Stimulated activated CD4-positive, alpha-beta T cell treated with anti-CD3 and anti-CD28 coated beads, Interleukin-15, amount 100 ng/mL, for 1 hour (primary cell): Measurements from ENCODE around the gene LRRC18.

Experiments
- DNase-seq, 2 donors: peaks; one replicate each; pipeline ENCODE4 v3.0.0-alpha.2; 2020; ENCODE audit warnings: low read depth in 1 of 2, low spot score in 1 of 2

LRRC18 gene

GRCh38 chr10:48913674-48914073 lies 26.0 kb downstream of the LRRC18 start:
- DNase-seq, result no peak

- DNase-seq, result no peak
These were observed 29.1 kb downstream of the LRRC18 start for GRCh38 chr10:48910548-48910947.

GRCh38 chr10:48907730-48908129 lies 31.9 kb downstream of the LRRC18 start:
- DNase-seq, result no peak

DNA sequence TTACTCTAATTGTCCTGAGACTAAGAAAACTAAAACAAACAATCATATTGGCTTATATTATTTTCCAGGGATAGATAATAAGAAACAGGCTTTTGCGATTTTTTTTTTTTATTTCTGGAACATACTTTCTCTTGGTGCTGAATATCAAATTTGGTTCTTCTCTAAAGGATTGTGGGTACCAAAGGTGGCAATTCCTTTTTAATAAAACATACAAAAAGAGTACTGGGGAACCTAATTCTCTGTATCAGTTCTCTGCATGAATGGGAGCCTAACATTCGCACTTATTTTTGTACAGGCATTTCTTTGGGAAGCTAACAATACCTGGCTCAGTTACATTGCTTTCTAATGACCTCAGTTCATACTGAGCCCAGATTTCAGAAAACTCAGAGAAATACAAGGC lies 32.8 kb downstream of the LRRC18 start:
- DNase-seq, result no peak

DNA sequence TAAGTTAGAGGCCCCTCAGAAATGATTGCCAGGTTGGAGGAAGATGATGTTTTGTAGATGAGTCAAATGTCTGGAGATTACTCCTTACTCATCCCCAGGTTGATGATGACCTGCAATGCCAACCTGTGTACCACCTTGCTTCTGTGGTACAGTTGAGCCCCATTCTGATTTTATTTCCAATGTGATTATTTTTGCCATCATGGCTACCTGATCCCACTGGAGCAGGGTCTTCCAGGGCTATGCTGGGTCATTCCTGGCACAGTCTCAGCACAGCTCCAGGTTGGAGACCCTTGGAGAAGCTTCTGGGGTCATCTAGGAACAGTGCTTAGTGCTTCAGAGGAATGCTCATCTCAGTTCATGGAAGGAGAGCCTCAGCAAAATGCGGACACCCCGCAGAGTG lies 34.3 kb downstream of the LRRC18 start:
- DNase-seq, result no peak

DNA sequence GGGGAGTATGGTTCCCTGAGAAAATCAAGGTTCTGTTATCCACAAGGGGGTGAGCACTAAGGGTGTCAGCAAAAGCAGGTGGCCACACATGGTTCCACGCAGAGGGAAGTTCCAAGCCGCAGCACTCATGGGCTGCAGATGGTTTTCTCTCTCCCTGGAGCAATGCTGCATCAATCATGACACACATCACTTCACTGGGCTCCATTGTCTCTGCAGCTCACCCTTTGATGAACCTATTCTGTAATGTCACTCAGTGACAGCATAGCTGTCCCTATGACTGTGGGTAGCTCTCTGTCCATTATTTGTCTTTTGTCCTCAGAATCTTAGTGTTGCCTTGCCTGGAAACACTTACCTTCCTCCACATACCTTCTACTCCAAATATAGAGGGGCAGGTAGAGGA lies 34.8 kb downstream of the LRRC18 start:
- DNase-seq, result no peak

DNA sequence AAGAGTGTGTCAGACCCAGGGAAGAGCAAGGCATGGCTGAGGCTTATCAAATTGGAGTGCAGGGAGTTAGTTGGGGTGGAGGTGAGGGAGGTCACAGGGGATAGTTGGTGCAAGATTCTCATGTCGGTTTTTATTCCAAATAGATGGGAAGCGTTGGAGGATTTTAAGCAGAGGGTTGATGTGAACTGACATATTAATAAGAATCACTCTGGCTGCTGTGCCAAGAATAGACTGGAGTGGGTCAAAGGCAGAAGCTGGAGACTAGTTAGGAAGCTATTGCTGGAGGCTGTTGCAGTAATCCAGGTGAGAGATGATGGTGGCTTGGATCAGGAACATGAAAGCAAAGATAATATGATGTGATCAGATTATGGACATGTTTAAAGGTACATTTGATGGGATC lies 36.5 kb downstream of the LRRC18 start:
- DNase-seq, result no peak

- no peak for DNase-seq
These were observed 37.5 kb downstream of the LRRC18 start for GRCh38 chr10:48902096-48902495.

GRCh38 chr10:48901319-48901718 lies 38.3 kb downstream of the LRRC18 start:
- no peak for DNase-seq

DNA sequence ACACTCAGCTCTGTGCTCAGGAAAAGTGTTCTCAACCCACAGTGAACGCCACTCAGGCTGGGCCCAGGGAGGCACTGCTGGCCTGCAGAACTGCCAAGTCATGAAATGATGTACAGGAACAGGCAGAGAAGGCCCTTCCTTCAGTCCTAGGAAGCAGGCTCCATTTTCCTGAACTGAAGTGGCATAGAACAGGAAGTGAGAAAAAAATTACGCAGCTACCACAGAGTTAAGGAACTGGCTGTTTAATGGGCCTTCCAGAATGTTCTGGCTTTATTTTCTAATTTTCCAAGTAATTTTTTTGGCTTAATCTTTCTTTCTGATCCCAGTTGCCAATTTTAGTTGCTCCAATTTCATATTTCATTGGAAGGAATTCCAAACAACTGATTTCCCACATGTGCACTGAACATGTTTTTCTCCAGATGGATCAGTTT lies 39.3 kb downstream of the LRRC18 start:
- DNase-seq, result no peak

DNA sequence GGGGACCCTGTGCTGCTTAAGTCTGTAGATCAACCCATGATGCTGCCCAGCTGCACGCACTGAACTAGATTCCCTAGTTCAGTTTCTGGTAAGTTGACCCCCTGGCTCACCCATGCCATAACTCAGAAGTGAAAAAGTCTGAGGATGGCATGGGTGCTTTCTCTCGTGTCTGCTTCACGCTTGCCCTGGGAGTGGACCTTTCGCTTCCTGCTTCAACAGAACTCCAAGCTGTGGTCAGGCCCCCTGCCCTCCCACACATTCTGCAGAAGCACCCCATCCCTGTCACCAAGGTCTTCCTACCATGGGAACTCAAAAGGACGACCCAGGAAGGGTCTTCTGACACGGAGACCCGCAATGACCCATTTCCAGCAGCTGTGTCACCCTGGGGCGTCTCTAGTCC lies 39.9 kb downstream of the LRRC18 start:
- DNase-seq, result no peak

DNA sequence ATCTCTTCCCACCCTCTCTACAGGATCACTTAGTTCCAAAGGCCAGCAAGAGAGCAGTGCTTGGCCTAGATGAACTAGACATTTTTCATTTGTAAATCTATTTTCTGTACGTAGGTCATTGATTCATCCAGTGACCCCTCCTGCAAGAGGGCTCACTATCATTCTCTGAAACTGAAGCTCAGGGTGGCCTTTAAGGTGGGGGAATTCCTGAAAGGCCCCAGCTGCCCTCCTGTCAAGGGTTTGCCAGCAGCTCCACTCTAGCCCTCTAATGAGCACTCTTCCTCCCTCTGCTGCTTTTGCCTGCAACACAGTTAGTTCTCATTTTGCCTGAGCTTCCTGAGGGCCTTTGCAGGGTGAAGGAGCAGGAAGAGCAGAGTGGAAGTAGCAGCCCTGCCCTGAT lies 41.2 kb downstream of the LRRC18 start:
- DNase-seq, result no peak

- DNase-seq, result no peak
These were observed 42.2 kb downstream of the LRRC18 start for GRCh38 chr10:48897441-48897790.

- DNase-seq, result no peak
These were observed 42.7 kb downstream of the LRRC18 start for GRCh38 chr10:48896756-48897440.

DNA sequence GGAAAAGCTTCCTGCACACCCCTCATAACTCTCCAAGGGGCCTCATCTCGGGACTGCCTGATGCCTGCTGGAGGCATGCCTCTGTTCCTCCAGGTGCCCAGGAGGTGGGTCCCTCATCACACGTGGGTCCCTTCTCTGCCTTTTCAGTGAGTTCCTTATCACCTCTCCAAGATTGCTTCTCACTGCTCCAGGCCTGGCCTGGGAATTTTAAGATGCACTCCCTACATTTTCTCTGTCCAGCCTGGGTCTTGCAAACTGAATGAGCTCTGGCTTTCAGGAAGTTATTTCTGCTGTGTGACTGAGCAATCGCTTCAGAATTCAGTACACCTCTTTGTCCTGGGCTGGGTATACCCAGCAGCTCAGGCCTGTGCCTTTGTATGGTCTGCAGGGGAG lies 43.8 kb downstream of the LRRC18 start:
- no peak for DNase-seq

GRCh38 chr10:48894911-48895802 lies 44.5 kb downstream of the LRRC18 start:
- DNase-seq, result no peak

DNA sequence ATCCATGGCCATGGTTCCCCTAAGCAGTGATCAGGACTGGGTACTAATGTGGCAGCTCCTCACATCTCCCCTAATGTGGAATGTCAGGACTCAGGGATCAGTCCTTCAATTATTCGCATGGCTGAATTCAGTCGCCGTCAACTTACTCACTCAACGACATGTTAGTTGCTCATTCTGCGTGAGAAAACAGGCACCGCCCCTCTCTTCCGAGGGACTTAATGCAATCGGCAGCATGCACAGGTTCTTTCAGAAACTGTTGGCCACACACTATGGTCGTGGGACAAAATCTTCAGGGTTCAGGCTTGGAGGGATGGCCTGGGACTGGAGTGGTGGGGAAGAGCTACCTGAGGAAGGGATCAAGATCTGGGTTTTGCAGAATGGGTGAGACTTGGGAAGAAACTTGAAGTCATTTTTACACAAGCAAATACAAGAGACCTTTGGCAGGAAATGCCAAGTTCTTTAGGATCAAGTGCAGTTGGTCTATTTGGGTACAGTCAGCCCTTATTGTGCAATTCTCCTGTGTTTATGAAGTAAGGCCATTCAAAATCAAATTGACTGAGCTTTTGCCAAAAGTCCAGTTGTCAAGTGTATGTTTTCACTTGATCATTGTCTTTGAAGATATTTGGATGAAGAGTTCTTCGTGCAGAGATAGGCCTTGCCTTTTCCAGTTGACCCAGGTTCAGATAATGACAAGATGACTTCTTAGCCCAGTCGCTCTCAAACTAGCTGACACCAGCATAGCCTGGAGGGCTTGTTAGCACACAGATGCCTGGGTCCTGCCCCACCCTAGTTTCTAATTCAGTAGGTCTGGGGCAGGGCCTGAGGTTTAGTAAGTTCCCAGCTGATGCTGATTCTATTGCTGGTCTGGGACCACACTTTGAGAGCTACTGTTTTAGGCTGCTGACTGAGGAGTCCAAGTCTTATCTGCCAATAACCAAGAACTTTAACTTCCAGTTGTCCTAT lies 48.5 kb downstream of the LRRC18 start:
- no peak for DNase-seq

- no peak for DNase-seq
These were observed 51.7 kb downstream of the LRRC18 start for GRCh38 chr10:48887982-48888381.

GRCh38 chr10:48885376-48885775 lies 54.3 kb downstream of the LRRC18 start:
- DNase-seq, result no peak

GRCh38 chr10:48884179-48885045 lies 55.2 kb downstream of the LRRC18 start:
- no peak for DNase-seq

DNA sequence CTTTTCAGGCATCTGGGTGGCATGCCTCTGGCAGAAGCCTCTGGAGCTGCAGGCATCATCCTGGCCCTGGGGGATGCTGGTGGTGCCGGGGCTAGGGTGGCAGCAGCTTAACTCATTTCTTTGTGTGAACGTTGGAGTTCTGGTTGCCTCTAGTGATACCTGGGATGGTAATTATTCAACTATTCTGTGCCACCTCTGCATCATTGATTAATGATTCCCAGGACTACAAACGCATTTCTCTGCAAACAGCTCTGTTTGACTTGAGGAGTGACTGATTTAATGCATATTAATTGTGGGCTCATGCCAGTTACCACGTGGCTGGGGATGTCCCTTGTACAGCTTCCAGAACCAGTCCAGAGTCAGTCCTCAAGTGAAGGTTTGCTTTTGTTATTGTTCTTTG lies 55.9 kb downstream of the LRRC18 start:
- DNase-seq, result no peak
